K562 (cell line): ENCODE data around the gene CEP95. TPM values are rescaled to one million over a fixed set of nuclear protein-coding genes. Genes with fewer than 3 reads are reported as not detected.

Experiments used
- CBFA2T2 ChIP-seq: fragments of 450-650 bp; conservative IDR thresholded peaks from 2 replicates; pipeline ENCODE4 v1.6.1; 2017; ENCODE audit warnings: mild to moderate bottlenecking
- DDX20 ChIP-seq: fragments of 450-650 bp; IDR thresholded peaks from 2 replicates; pipeline ENCODE4 v1.6.1; 2016; ENCODE audit warnings: missing genetic modification characterization, low read depth, mild to moderate bottlenecking, missing compliant biosample characterization, moderate library complexity
- FOXK1 ChIP-seq: sonication (generic); formaldehyde crosslinking; IDR thresholded peaks from 2 replicates; pipeline ENCODE4 v1.8.0; 2022; ENCODE audit warnings: missing genetic modification reagents, mild to moderate bottlenecking, borderline replicate concordance
- HMBOX1 ChIP-seq: sonication (generic); IDR thresholded peaks from 2 replicates; pipeline ENCODE4 v1.6.1; 2016
- HMG20B ChIP-seq: fragments of 250-450 bp; sonication (Bioruptor Pico); IDR thresholded peaks from 2 replicates; pipeline ENCODE4 v1.5.0; 2021; ENCODE audit warnings: mild to moderate bottlenecking
- KLF6 ChIP-seq: fragments of 250-450 bp; sonication (Bioruptor Pico); IDR thresholded peaks from 2 replicates; pipeline ENCODE4 v1.4.0; 2020; ENCODE audit warnings: mild to moderate bottlenecking, moderate library complexity, borderline replicate concordance
- MCM5 ChIP-seq: fragments of 450-650 bp; IDR thresholded peaks from 2 replicates; pipeline ENCODE4 v1.6.1; 2016; ENCODE audit warnings: low read depth
- MCM7 ChIP-seq, 2 experiments: fragments of 450-650 bp; IDR thresholded peaks; 2 replicates each; pipeline ENCODE4 v1.6.1; 2016 to 2018
- RAD51 ChIP-seq: fragments of 450-650 bp; IDR thresholded peaks from 2 replicates; pipeline ENCODE4 v1.7.1; 2016; ENCODE audit warnings: low read depth, mild to moderate bottlenecking, borderline replicate concordance
- TCF7 ChIP-seq: sonication (generic); IDR thresholded peaks from 2 replicates; pipeline ENCODE4 v1.6.1; 2016; ENCODE audit warnings: antibody characterized with exemption, borderline replicate concordance
- THAP7 ChIP-seq: fragments of 250-450 bp; sonication (Bioruptor Pico); IDR thresholded peaks from 2 replicates; pipeline ENCODE4 v1.5.0; 2021
- ZBTB40 ChIP-seq, 2 experiments: fragments of 450-650 bp in 1 of 2; sonication (generic) in 1 of 2; formaldehyde crosslinking in 1 of 2; IDR thresholded peaks; 2 replicates each; pipeline versions ENCODE4 v1.7.1 to v1.9.0; 2016 to 2022; ENCODE audit warnings: inconsistent platforms in 1 of 2, mild to moderate bottlenecking in 1 of 2, missing genetic modification reagents in 1 of 2
- ZNF23 ChIP-seq: fragments of 250-450 bp; sonication (Bioruptor Pico); IDR thresholded peaks from 2 replicates; pipeline ENCODE4 v1.4.0; 2020; ENCODE audit warnings: mild to moderate bottlenecking
- ZSCAN29 ChIP-seq: fragments of 450-650 bp; IDR thresholded peaks from 2 replicates; pipeline ENCODE4 v1.6.1; 2017
- polyA plus RNA-seq, 8 experiments: library from polyadenylated mRNA; depleted of rRNA in 4 of 8; stranded (reverse) in 5 of 8; unstranded in 3 of 8; fragments of >200 nt; fragmentation: Nextera tagmentation in 2 of 8; fragmentation: Illumina TruSeq in 1 of 8; extraction: Ambion mirVana in 2 of 8; extraction: Trizol in 1 of 8; gene quantifications; 2 replicates each; pipeline versions ENCODE4 v1.2.1 to v1.2.3, GENCODE V29; 2011 to 2014; ENCODE audit warnings: inconsistent platforms in 1 of 8, missing spikeins in 1 of 8
- total RNA-seq, 7 experiments: library from RNA; depleted of rRNA in 6 of 7; stranded (reverse); fragments of >200 nt in 6 of 7; fragmentation: Illumina TruSeq in 2 of 7; extraction: Trizol in 2 of 7; gene quantifications; 2 replicates each; pipeline versions ENCODE4 v1.2.1 to v1.2.3, GENCODE V29; 2011 to 2021; ENCODE audit warnings: low replicate concordance in 1 of 7
- TF ChIP-seq, protein P1 (sequence below): IDR thresholded peaks from 2 replicates; pipeline ENCODE4 v1.6.1; 2011; ENCODE audit not compliant: insufficient read length; ENCODE audit errors: extremely low read depth

The CEP95 gene
- total and polyA plus RNA-seq, 9 of the 15 experiments (the other 6 are each of a cell fraction or from before 2014, with no cell fraction given): 26.7 to 80.7 (median 56.9) TPM

- TF ChIP-seq RAD51 (no peak), TCF7 (no peak; the same call in 1 of the 2 replicates), KLF6 (CRISPR knock-in tag) (no peak), ZBTB40 (IDR thresholded peaks at IDR 0.05) (0 out of 2 replicates have a peak, but pooled peaks have one; percentile 12), ZBTB40 (CRISPR knock-in tag; IDR thresholded peaks at IDR 0.05) (no peak), MCM7 (IDR thresholded peaks at IDR 0.05) (no peak), ZSCAN29 (no peak), THAP7 (CRISPR knock-in tag) (no peak), CBFA2T2 (no peak), FOXK1 (CRISPR knock-in tag) (peak; percentile 17), HMG20B (no peak), DDX20 (tag) (no peak), MCM5 (no peak), ZNF23 (CRISPR knock-in tag) (no peak), HMBOX1 (no peak)
- TF ChIP-seq, protein P1, sequence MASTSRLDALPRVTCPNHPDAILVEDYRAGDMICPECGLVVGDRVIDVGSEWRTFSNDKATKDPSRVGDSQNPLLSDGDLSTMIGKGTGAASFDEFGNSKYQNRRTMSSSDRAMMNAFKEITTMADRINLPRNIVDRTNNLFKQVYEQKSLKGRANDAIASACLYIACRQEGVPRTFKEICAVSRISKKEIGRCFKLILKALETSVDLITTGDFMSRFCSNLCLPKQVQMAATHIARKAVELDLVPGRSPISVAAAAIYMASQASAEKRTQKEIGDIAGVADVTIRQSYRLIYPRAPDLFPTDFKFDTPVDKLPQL: peak; percentile 48
Observed at GRCh38 chr17:64505340-64506200, 1.2 kb upstream of the CEP95 start (continued).
